Kidney epithelial cell (primary cell): ENCODE measurements around the gene TTI1. TPM values are rescaled to one million over a fixed set of nuclear protein-coding genes. Genes with fewer than 3 reads are reported as not detected.

Experiments used
- DNase-seq: peaks from one replicate; pipeline ENCODE4 v3.0.0-alpha.2; 2010; ENCODE audit warnings: low read depth
- H3K27me3 ChIP-seq: 2 replicates; pipeline ENCODE4 v1.6.0; 2011; ENCODE audit warnings: low read length; ENCODE audit not compliant: control insufficient read depth, insufficient read depth
- H3K36me3 ChIP-seq: 2 replicates; pipeline ENCODE4 v1.5.1; 2011; ENCODE audit warnings: low read length; ENCODE audit not compliant: control insufficient read depth, insufficient read depth
- H3K4me3 ChIP-seq: 2 replicates; pipeline ENCODE4 v1.5.1; 2011; ENCODE audit warnings: low read depth, mild to moderate bottlenecking, control low read depth, low read length
- CTCF ChIP-seq: IDR thresholded peaks from 2 replicates; pipeline ENCODE4 v1.5.1; 2011; ENCODE audit warnings: mild to moderate bottlenecking, moderate library complexity, low read length, control low read depth, inconsistent platforms; ENCODE audit not compliant: insufficient read depth, poor library complexity, severe bottlenecking
- total RNA-seq: library from RNA; depleted of rRNA; stranded (reverse); fragments of >200 nt; gene quantifications from 2 replicates; pipeline ENCODE4 v1.2.3, GENCODE V29; 2015

TTI1 gene
- 18.8 and 26.3 TPM in 2 replicates for total RNA-seq

GRCh38 chr20:38033330-38034107 is at the start of gene TTI1, which contains the start of gene RPRD1B:
Gene TTI1, minus strand, starts transcription at chr20:38033456. Its CDS starts 19,640 bp downstream, at chr20:38013816.
Gene RPRD1B, plus strand, starts transcription at chr20:38033746. Its CDS starts 202 bp downstream, at chr20:38033948.
- H3K27me3 ChIP-seq = no peaks in the 10 kb centered on the region
- DNase-seq = peak; percentile 45
- H3K4me3 ChIP-seq = peak within 1 kb of the TSS; percentile 88
- TF ChIP-seq CTCF = no peak
- no peaks in the 10 kb centered on the region for H3K36me3 ChIP-seq

- peaks cover 2% of the 10 kb centered on the region for H3K36me3 ChIP-seq
- no peak for TF ChIP-seq CTCF
- no peak for DNase-seq
These were observed 49.6 kb upstream of the TTI1 start for GRCh38 chr20:38082894-38083293.

GRCh38 chr20:38081575-38081974 is 48.3 kb upstream of the TTI1 start:
- Histone ChIP-seq H3K36me3 (peaks cover 3% of the 10 kb centered on the region), H3K27me3 (no peaks in the 10 kb centered on the region)

More at GRCh38 chr20:38082894-38083293, 49.6 kb upstream of the TTI1 start:
- no peaks in the 10 kb centered on the region for H3K27me3 ChIP-seq
- no peak overlapping the region for H3K4me3 ChIP-seq

GRCh38 chr20:38079353-38079752 is 46.1 kb upstream of the TTI1 start:
- no peak for TF ChIP-seq CTCF
- DNase-seq = no peak
- no peaks in the 10 kb centered on the region for H3K27me3 ChIP-seq
- no peak overlapping the region for H3K4me3 ChIP-seq
- peaks cover 1% of the 10 kb centered on the region for H3K36me3 ChIP-seq

More at GRCh38 chr20:38081575-38081974, 48.3 kb upstream of the TTI1 start:
- DNase-seq = no peak
- TF ChIP-seq CTCF = no peak
- no peak overlapping the region for H3K4me3 ChIP-seq

- no peak for DNase-seq
- Histone ChIP-seq H3K4me3 (no peak overlapping the region), H3K36me3 (peaks cover 1% of the 10 kb centered on the region), H3K27me3 (no peaks in the 10 kb centered on the region)
- TF ChIP-seq CTCF = no peak
These were observed 44.8 kb upstream of the TTI1 start for GRCh38 chr20:38078084-38078483.
